Muscle of arm (tissue), 12 donors: ENCODE measurements around the gene MAGI1. TPM values are rescaled to one million over a fixed set of nuclear protein-coding genes. Genes with fewer than 3 reads are reported as not detected.

Experiments
- DNase-seq: peaks from one replicate; pipeline ENCODE4 v3.0.0-alpha.2; 2013
- polyA plus RNA-seq, 12 donors: library from polyadenylated mRNA; unstranded; fragments of 120-200 nt; gene quantifications; one replicate each; pipeline ENCODE4 v1.2.1, GENCODE V29; 2013; ENCODE audit not compliant: insufficient read length in 12 of 12

MAGI1 gene
- polyA plus RNA-seq, 12 donors: 10.7 to 34.9 (median 14.0) TPM; not detected in 1

GRCh38 chr3:65717676-65718346 lies 320.9 kb downstream of the MAGI1 start:
- no peak for DNase-seq

DNA sequence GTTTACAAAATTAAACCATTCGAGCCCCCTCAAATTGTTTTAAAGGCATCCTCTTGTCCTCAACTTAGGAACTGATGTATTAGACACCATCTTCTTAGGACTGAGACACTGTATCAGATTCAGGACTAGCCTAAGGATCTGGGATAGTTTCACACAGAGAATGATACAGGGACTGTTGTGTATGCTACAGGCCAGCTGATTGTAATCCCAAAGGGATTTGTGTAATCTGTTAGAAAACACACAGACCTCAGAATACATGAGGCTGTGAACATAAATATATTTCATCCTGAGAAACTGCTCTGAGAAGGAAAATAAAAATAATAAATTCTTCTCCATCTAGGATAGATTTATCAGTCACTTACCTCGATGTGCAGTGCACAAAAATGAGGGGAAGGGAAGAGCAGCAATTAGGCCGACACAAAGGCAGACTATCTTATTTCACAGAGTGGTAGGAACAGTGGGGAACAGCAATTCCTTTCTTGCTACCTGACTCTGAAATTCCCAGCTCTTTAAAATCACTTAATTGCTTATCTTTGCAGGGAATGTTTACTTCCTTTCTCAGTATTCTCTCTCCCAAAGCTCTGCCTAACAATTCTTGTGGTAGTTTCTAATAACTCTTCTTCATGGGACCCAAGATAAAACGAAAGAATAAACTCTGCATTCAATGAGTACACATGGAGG lies 322.5 kb downstream of the MAGI1 start:
- DNase-seq: no peak

DNA sequence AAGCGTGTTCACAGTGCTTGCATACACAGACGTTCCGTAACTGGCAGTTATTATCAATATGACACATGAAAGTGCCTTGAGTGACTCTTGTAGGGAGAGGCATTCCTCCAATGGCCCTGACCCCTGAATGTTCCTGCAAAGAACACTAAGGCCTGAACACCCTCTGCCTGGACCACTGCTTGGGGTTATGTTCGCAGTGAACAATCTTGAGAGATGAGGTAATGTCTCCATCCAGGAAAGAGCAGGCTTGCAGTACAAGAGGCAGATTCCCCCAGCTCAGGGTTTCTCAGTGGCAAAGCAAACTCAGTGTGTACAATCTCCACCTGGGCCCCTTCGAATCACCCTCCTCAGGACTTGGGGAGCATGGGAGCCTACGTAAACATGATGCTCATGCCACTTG lies 324.6 kb downstream of the MAGI1 start:
- DNase-seq: peak; percentile 32

- no peak for DNase-seq
Observed at GRCh38 chr3:65713016-65713415, 325.7 kb downstream of the MAGI1 start.

GRCh38 chr3:65712140-65712539 lies 326.6 kb downstream of the MAGI1 start:
- DNase-seq: peak; percentile 51

GRCh38 chr3:65706776-65707568 lies 331.7 kb downstream of the MAGI1 start:
- DNase-seq: no peak

DNA sequence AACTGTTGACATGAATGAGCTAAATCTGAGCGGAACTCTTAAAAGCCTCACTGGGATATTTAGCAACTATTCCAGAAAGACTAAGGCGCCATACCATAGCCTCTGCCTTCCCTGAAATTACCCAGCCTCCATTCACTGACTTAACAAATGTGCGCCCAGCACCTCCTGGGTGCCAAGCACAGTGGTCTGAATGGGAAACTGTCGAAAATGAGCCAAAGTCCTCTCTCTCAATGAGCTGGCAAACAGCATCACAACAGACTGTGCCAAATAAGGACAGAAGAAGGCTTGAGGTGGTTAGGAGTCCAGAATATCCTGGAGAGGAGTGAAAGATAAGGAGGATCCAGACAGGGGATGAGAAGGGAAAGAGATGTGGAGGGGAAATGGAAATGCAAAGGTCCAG lies 332.4 kb downstream of the MAGI1 start:
- DNase-seq: no peak

DNA sequence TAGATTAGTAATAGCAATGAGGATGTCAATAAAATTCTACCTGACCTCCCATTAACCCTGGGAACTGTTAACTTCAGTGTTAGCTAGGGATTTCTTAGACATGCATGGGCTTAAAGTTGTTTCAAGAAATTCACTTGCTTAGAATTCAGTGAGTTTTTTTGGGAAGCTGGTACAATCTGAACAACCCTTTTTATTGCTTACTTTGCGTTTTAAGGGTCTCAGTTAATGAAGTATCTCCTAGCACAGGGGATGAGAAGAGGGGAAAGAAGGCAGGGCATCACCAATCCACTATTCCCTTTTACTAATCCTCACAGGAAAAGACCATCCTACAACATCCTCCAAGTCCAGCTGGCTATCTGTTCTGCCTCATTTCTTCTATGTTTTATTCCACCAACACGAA lies 334.9 kb downstream of the MAGI1 start:
- no peak for DNase-seq

GRCh38 chr3:65703026-65703425 lies 335.7 kb downstream of the MAGI1 start:
- DNase-seq: no peak

- no peak for DNase-seq
Observed at GRCh38 chr3:65702202-65702601, 336.5 kb downstream of the MAGI1 start.

- peak; percentile 24 for DNase-seq
Observed at GRCh38 chr3:65701516-65701915, 337.2 kb downstream of the MAGI1 start.

GRCh38 chr3:65689436-65689835 lies 349.3 kb downstream of the MAGI1 start:
- DNase-seq: no peak

- DNase-seq: no peak
Observed at GRCh38 chr3:65687741-65688140, 351.0 kb downstream of the MAGI1 start.

- DNase-seq: peak; percentile 43
Observed at GRCh38 chr3:65685621-65686235, 353.0 kb downstream of the MAGI1 start.

GRCh38 chr3:65678516-65678915 lies 360.2 kb downstream of the MAGI1 start:
- no peak for DNase-seq

DNA sequence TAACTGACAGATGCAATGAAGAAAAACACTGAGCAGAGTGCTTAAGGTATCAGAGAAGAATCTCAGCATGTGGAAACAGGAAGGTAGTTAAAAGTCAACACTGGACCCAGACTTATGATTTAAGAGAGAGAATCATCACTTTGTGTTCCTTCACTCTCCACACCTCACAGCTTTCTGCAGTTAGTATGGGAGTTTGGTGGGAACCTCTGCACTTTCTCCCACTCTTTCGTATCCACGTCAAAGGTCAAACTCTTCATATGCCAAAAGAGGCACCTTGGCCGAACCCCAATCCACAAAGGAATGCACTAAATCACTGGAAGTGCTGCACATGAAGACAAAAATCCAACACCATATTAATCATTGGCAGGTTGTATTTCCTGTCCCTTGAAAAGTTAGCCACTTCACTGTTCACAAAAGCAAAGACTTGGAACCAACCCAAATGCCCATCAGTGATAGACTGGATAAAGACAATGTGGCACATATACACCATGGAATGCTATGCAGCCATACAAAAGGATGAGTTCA lies 361.2 kb downstream of the MAGI1 start:
- no peak for DNase-seq

- DNase-seq: no peak
Observed at GRCh38 chr3:65676580-65676979, 362.1 kb downstream of the MAGI1 start.

DNA sequence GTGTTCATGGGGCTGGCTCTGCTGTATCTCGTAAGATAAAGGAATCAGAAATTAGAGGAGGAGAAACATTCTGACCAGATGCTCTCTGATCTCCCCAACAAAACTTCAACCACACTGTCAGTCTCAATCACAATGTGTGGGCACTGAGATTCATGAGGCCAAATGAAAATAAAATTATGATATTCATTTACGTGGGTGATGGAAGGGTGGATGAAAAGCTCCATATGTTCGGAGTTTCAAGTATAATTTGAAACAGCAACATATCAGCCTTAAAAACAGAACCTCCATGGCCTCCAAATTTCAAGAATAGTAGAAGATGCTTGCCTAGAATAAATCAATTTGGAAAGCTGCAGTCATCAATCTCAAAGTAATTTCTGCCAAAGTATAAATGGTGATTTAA lies 363.7 kb downstream of the MAGI1 start:
- no peak for DNase-seq

DNA sequence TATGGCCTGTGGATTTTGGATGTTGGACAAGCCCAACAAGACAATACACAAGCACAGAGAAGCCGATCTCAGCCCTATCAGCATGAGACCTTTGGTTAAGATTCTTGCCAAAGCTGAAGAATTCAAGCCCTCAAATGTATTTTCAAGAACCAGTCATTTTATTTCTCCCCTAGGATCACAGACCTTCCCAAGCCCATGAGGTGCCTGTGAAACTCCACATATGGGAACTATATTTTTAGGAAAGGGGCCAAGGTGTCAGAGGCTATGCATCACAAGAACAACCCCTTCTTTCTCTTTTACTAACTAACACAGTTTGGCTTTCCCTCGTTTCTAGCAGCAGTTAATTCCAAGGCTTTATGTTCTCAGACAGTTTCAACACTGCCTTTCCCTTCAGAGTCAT lies 364.5 kb downstream of the MAGI1 start:
- peak; percentile 18 for DNase-seq

DNA sequence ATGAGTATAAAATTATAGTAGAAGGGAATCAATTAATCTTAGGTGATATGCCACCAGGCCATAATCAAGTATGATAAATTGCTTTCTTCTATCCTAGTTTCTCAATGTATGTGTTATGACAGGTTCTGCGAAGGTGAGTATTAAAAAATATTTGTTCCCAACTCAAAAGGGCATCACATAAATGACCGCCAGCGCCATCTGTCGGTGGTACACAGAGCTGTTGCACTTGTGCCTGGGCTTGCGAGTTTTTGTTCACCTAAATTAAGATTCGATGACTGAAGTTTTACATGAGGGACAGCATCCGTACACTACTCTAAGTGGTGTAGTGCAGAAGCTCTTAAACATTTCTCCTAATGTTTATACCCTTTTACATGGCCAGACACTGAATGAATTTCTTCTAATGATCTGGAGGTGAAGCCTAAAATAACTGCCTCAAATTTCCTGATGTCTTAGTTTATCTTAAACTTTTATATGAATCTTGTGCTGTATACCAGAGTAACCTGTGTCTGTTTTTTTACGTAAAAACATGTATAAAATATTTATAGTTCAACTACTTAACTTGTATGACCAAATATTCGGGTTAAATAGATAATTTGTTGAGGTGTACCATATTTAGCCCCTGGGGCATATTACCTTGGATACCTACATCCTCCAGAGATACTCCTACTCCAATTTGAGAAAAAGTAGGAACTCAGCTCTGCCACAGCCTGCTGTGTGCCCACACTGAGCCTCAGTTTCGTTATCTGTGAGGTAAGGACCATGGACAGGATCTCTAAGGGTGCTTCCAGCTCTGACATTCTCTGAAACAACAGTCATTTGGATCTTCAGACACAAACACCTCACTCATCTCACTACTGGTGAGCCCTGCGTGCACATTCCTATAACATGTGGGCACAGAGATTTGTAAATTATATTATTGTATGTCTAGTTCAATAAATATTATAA lies 365.6 kb downstream of the MAGI1 start:
- peak; percentile 31 for DNase-seq

DNA sequence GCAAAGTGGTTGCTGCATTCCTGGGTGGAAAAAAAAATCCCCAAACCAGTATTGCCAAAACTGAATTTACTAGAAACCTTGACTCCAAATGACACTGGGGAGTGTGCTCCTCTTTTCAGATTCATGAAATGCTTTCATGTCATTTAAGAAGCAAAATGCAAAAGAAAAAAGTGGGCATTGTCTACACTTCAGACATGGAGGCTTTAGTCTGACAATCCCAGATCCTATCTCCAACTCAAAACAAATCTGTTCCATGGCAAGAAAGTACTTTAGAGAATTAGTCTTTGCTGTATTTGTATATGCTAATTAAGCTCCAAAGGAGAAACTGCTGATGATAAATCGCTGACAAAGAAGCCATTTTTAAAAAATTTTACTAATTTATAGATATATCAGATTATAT lies 366.7 kb downstream of the MAGI1 start:
- no peak for DNase-seq
